Measurements from ENCODE around the gene GNAI3. TPM values are rescaled to one million over a fixed set of nuclear protein-coding genes. Genes with fewer than 3 reads are reported as not detected.
"Not testable (repeated sequence)": the region's sequence is repeated elsewhere in the genome, so short reads cannot be mapped to it uniquely, and the experiment has no call there.

Gene GNAI3
- total RNA-seq, 1 experiment from 2014 or later = 6.8 TPM

DNA sequence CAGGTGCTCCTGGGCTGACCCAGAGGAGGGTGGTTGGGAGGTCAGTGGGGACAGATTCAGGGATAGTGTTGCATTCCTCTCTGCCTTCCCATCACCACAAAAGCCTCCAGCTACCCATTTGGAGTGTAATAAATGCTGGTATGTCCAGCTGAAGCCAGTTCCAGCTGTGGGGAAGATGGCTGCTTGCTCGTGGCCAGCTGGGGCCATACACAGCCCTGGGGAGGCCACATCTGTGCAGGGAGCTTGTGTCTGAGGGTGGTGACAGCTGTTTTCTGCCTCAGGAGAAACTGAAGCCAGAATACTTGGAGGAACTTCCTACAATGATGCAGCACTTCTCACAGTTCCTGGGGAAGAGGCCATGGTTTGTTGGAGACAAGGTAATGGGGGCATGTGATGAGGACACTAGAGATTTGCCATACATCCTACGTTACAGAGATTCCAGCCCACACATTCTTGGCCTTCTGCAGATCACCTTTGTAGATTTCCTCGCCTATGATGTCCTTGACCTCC is 110.2 kb downstream of the GNAI3 start:
- ATAC-seq (no peak), DNase-seq (no peak)
- TF ChIP-seq EZH2phosphoT487 (IDR thresholded peaks at IDR 0.05; ENCODE audit: borderline replicate concordance, low read length) (no peak), CTCF (conservative IDR thresholded peaks at IDR 0.05; ENCODE audit: low read depth, low read length) (no peak), EZH2 (IDR thresholded peaks at IDR 0.05; ENCODE audit: low read length, unreplicated experiment) (no peak)
- H3K4me2 ChIP-seq (ENCODE audit: low read length) = no peak overlapping the region
- H3K27me3 ChIP-seq (ENCODE audit: low read length) = no peaks in the 10 kb centered on the region
- H3F3A ChIP-seq (ENCODE audit: low read length, unreplicated experiment) = no peaks in the 10 kb centered on the region
- H3K4me1 ChIP-seq (ENCODE audit: insufficient read depth, low read length) = peaks cover 9% of the 10 kb centered on the region
- ChIA-PET CTCF (no interaction called here), POLR2A (ENCODE audit: unreplicated experiment) (no interaction called here)
- no peaks in the 10 kb centered on the region for H3K79me2 ChIP-seq (ENCODE audit: low read length)
- H2AFZ ChIP-seq (ENCODE audit: low read length) = no peak overlapping the region
- H3K9me2 ChIP-seq (replicated peaks; ENCODE audit: low read length) = no peaks in the 10 kb centered on the region
- H3K27ac ChIP-seq (ENCODE audit: low read length) = no peak overlapping the region
- no peak overlapping the region for H3K9ac ChIP-seq (ENCODE audit: low read length)
- intact Hi-C loops (cut with micrococcal nuclease) = no loop called here
- no peaks in the 10 kb centered on the region for H3K36me3 ChIP-seq (ENCODE audit: low read depth, low read length)
- H3K4me3 ChIP-seq (ENCODE audit: low read length) = no peak overlapping the region
- H3K9me3 ChIP-seq (ENCODE audit: low read length) = no peaks in the 10 kb centered on the region
- H4K20me1 ChIP-seq (ENCODE audit: low read length) = no peaks in the 10 kb centered on the region
- BruUV-seq (replicated peaks) = no TSS peak

DNA sequence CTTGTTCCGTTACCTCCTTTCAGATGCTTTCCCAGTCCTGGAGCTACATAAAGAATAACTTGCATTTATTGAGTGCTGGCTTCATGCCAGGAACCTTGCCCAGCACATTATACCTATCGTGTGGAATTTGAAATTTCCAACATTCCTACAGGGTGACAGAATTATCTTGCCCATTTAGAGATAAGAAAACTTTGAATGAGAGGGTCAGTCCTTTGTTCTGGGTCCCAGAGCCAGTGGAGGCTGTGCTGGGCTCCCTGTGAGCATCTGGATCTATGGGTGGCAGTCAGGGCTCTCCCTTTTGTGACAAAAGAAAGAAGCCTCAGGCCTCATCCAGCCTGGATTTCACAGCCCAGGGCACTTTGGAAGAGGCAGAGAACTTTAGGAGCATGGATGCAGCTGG is 110.7 kb downstream of the GNAI3 start:
- TF ChIP-seq CTCF (conservative IDR thresholded peaks at IDR 0.05; ENCODE audit: low read depth, low read length) (no peak), EZH2phosphoT487 (IDR thresholded peaks at IDR 0.05; ENCODE audit: borderline replicate concordance, low read length) (no peak), EZH2 (IDR thresholded peaks at IDR 0.05; ENCODE audit: low read length, unreplicated experiment) (no peak)

DNA sequence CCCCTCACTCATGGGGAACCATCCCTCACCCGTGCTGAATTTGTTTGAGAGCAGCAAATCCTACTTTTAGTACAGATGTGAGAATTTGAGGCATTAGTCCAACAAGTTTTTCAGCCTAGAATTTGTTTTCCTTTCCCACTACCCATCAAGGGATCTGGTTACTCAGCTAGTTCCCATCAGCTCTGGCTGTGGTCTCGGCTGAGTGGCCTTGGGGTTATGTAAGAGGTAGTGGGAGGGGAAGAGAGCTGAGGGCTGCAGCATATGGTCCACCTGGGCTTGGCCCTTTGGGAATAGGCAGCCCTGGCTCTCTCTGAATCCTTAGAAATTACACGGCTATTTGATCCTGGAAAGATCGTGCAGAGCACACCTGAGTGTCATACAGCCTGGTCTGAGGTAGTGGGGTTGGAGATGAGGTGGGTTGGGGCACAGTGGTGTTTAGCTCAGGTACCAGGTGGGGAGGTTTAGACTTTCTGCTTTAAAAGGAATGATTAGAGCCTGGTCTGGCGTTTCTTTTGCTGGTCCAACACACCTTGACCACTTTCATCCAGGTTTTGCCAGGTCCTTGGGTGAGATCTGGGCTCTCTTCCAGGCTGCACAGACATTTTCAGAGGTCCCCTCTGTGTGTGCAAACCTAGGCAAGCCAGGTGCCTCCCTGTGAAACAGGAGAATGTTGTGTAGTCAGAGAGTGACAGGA is 111.7 kb downstream of the GNAI3 start:
- Histone ChIP-seq H3K9me3 (ENCODE audit: low read length) (no peaks in the 10 kb centered on the region), H3K9me2 (replicated peaks; ENCODE audit: low read length) (no peaks in the 10 kb centered on the region), H3F3A (ENCODE audit: low read length, unreplicated experiment) (no peaks in the 10 kb centered on the region), H3K4me3 (ENCODE audit: low read length) (no peak overlapping the region), H3K27ac (ENCODE audit: low read length) (no peak overlapping the region), H3K9ac (ENCODE audit: low read length) (no peak overlapping the region), H3K4me1 (ENCODE audit: insufficient read depth, low read length) (peaks cover 23% of the 10 kb centered on the region), H3K36me3 (ENCODE audit: low read depth, low read length) (no peaks in the 10 kb centered on the region), H4K20me1 (ENCODE audit: low read length) (no peaks in the 10 kb centered on the region), H3K79me2 (ENCODE audit: low read length) (no peaks in the 10 kb centered on the region), H3K4me2 (ENCODE audit: low read length) (no peak overlapping the region), H2AFZ (ENCODE audit: low read length) (no peak overlapping the region), H3K27me3 (ENCODE audit: low read length) (no peaks in the 10 kb centered on the region)
- no peak for ATAC-seq
- DNase-seq = no peak
- intact Hi-C loops (cut with micrococcal nuclease) = no loop called here
- CTCF ChIA-PET = no interaction called here
- POLR2A ChIA-PET (ENCODE audit: unreplicated experiment) = no interaction called here
- TF ChIP-seq EZH2 (IDR thresholded peaks at IDR 0.05; ENCODE audit: low read length, unreplicated experiment) (no peak), EZH2phosphoT487 (IDR thresholded peaks at IDR 0.05; ENCODE audit: borderline replicate concordance, low read length) (no peak), CTCF (conservative IDR thresholded peaks at IDR 0.05; ENCODE audit: low read depth, low read length) (no peak)
- no TSS peak for BruUV-seq (replicated peaks)

More for the DNA sequence above, 110.7 kb downstream of the GNAI3 start:
- no TSS peak for BruUV-seq (replicated peaks)
- Histone ChIP-seq H4K20me1 (ENCODE audit: low read length) (no peaks in the 10 kb centered on the region), H3K4me3 (ENCODE audit: low read length) (no peak overlapping the region), H3K27ac (ENCODE audit: low read length) (no peak overlapping the region), H3K4me1 (ENCODE audit: insufficient read depth, low read length) (peaks cover 13% of the 10 kb centered on the region), H3K79me2 (ENCODE audit: low read length) (no peaks in the 10 kb centered on the region), H3F3A (ENCODE audit: low read length, unreplicated experiment) (no peaks in the 10 kb centered on the region), H3K9ac (ENCODE audit: low read length) (no peak overlapping the region), H3K9me2 (replicated peaks; ENCODE audit: low read length) (no peaks in the 10 kb centered on the region), H3K9me3 (ENCODE audit: low read length) (no peaks in the 10 kb centered on the region), H3K36me3 (ENCODE audit: low read depth, low read length) (no peaks in the 10 kb centered on the region), H3K4me2 (ENCODE audit: low read length) (no peak overlapping the region), H3K27me3 (ENCODE audit: low read length) (no peaks in the 10 kb centered on the region), H2AFZ (ENCODE audit: low read length) (no peak overlapping the region)
- ChIA-PET CTCF (no interaction called here), POLR2A (ENCODE audit: unreplicated experiment) (no interaction called here)
- DNase-seq = no peak
- intact Hi-C loops (cut with micrococcal nuclease) = no loop called here
- ATAC-seq = no peak

- POLR2A ChIA-PET (ENCODE audit: unreplicated experiment); H3K27me3 ChIP-seq (ENCODE audit: low read length); H3K4me3 ChIP-seq (ENCODE audit: low read length); H2AFZ ChIP-seq (ENCODE audit: low read length); H3K4me2 ChIP-seq (ENCODE audit: low read length); intact Hi-C loops (cut with micrococcal nuclease); DNase-seq; H3K27ac ChIP-seq (ENCODE audit: low read length); BruUV-seq (replicated peaks); H3K79me2 ChIP-seq (ENCODE audit: low read length); H3F3A ChIP-seq (ENCODE audit: low read length, unreplicated experiment); H3K9ac ChIP-seq (ENCODE audit: low read length); ATAC-seq; CTCF ChIA-PET; H3K9me2 ChIP-seq (replicated peaks; ENCODE audit: low read length); H3K36me3 ChIP-seq (ENCODE audit: low read depth, low read length); H3K9me3 ChIP-seq (ENCODE audit: low read length); H4K20me1 ChIP-seq (ENCODE audit: low read length): not testable (repeated sequence)
- H3K4me1 ChIP-seq (ENCODE audit: insufficient read depth, low read length) = peaks cover 19% of the 10 kb centered on the region
Measured at GRCh38 chr1:109660691-109661026, 112.2 kb downstream of the GNAI3 start.

Data from PC-3 (cell line).